Lung microvascular endothelial cell (primary cell): Measurements from ENCODE around the gene ACKR2. TPM values are rescaled to one million over a fixed set of nuclear protein-coding genes. Genes with fewer than 3 reads are reported as not detected.

Experiments
- DNase-seq, 2 donors: peaks; one replicate each; pipeline versions ENCODE4 v3.0.0 to v3.0.0-alpha.2; 2010; ENCODE audit warnings: low read depth in 2 of 2
- total RNA-seq: library from RNA; depleted of rRNA; stranded (reverse); fragments of >200 nt; gene quantifications from 2 replicates; pipeline ENCODE4 v1.2.1, GENCODE V29; 2014

ACKR2 gene
- total RNA-seq, 1 donor from 2014 or later, result 71.4 TPM

DNA sequence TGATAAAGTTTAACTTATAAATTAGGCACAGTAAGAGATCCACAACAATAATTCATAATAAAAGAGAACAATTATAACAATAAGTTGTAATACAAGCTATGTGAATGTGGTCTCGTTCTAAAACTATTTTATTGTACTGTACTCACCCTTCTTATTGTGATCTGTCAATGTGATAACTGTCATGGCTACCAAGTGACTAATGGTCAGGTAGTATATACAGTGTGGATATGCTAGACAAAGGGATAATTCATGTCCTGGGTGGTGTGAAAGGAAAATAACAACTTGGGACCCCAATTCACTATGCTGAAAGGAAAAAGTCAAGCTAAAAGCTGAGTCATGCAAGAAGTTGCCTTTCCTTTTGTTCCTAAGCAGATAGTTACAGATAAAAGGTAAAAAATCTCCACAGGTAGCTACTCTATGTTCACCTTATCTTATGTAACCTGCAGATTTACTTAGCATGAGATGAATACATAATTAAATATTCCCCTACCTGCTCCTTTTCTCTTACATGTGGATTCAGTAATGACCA is 77.1 kb downstream of the ACKR2 start:
- DNase-seq, result no peak

DNA sequence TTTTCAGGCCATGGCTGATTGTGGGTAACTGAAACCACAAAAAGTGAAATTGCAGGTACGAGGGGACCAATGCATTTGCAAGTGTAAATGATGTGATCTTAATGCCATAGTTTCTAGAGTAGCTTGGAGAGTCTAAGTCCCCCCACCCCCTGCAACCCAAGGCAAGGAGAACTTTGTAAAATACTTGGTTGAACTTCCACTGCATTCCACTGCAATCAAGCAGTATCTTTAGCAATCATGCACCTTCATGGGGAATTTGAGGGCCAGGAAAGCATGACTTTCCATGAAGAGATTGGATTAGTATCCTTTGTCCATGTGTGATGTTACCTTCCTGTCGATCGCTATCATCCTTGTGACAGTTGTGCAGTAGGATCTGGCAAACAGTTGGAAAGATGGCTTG is 77.8 kb downstream of the ACKR2 start:
- DNase-seq, result no peak

GRCh38 chr3:42891042-42891441 is 81.8 kb downstream of the ACKR2 start:
- no peak for DNase-seq

- no peak for DNase-seq
Observed at GRCh38 chr3:42892169-42892568, 82.9 kb downstream of the ACKR2 start.

DNA sequence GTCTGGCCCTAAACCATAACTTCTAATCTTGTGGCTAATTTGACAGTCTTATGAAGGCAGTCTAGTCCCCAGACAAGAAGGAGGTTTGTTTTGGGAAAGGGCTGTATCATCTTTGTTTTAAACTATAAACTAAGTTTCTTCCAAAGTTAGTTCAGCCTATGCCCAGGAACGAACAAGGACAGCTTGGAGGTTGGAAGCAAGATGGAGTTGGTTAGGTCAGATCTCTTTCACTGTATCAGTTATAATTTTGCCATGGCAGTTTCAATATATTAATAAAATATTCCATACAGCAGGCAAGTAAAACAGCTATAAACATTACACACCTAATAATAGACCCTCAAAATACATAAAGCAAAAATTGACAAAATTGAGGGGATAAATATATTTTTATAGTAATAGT is 83.6 kb downstream of the ACKR2 start:
- DNase-seq, result no peak

DNA sequence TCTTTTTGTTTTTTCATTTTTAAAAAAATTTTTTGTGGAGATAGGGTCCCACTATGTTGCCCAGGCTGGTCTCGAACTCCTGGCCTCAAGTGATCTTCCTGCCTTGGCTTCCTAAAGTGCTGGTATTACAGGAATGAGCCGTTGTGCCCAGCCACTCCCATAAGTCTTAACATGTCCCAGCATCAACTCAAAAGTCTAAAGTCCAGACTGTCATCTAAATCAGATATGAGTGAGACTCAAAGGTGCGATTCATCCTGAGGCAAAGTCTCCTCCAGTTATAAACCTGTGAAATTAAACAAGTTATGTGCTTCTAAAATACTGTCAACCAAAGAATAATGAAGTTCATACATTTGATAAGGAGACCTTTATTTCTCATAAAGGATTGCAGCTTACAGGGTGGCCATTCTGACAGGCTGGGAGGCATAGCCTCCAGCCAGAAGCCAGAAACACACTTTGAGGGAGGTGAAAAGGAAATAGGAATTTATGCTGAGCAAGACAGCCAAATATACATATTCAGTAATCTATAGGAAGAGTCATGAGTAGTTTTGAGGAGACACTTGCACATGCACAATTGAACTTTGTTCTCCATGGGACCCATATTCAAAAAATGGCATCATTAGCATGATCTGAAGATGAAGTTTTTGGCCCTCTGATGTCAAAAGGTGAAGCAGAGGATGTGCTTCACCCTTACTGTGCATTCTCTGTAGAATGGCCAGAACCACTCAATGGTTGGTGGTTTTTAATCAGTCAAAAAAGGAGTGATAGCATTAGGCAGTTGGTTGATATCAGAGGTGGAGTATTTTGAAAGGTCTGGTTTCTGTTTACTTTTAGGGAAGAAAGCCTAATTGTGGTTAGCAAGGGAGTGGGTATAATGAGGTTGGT is 85.7 kb downstream of the ACKR2 start:
- DNase-seq, result no peak

DNA sequence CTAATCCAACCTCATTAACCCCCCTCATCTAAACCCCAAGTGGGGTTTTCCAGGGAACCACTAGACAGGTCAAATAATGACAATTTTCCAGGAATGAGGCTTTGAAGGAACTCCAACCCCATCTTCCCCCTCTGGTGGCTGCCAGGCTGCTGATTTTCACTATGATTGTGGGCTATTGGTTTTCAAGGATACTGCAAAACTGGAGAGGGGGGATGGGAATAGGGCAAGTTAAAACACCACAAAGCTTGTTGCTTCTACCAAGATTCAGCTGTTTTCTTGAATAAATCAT is 86.3 kb downstream of the ACKR2 start:
- no peak for DNase-seq

- no peak for DNase-seq
Observed at GRCh38 chr3:42898896-42899675, 89.8 kb downstream of the ACKR2 start.

DNA sequence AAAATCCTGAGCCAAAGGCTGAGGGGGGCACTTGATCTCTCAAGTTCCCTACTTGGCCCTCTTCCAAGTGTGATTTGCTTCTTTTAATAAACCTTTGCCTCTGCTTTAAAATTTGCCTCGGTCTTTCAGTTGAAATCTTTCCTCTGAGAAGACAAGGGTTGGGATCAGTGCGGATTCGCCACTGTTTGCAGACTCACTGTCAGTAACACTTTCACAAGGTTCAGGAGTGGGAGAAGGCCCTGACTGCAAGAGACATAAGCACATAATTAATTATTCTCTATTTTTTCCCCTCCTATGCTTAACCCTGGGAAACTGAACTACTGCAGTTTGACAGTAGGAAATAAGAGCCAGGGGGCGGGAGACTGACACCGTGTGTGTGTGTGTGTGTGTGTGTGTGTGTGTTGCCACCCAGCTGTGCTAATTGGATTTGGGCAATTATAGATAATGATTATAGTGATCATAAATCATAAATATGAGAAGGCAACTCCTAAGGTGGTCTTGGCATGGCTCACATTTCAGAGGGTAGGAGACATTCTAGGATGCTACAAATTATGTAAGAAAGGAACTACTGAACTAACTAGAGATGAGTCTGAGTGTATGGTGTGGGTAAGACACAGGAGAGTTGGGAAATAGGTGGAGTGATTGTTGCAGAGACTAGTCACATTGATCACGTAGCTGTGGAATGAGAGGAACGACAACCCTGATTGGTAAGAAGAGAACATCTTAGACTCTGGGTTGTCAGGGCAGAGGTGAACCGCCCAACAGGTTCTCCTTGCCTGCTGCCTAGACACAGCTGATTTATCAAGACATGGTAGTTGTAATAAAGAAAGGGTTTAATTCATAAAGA is 91.2 kb downstream of the ACKR2 start:
- no peak for DNase-seq

- no peak for DNase-seq
Observed at GRCh38 chr3:42901073-42901415, 91.8 kb downstream of the ACKR2 start.

GRCh38 chr3:42902257-42902656 is 93.0 kb downstream of the ACKR2 start:
- no peak for DNase-seq

- DNase-seq, result no peak
Observed at GRCh38 chr3:42904076-42904475, 94.8 kb downstream of the ACKR2 start.

- DNase-seq, result no peak
Observed at GRCh38 chr3:42905740-42906069, 96.5 kb downstream of the ACKR2 start.

GRCh38 chr3:42906070-42906847 is 97.0 kb downstream of the ACKR2 start, which contains the start of gene ZNF662:
Gene ZNF662 (plus strand): TSS chr3:42906142. CDS start chr3:42908115, 1,973 bp downstream.
- peak; percentile 20 to 28 for DNase-seq

DNA sequence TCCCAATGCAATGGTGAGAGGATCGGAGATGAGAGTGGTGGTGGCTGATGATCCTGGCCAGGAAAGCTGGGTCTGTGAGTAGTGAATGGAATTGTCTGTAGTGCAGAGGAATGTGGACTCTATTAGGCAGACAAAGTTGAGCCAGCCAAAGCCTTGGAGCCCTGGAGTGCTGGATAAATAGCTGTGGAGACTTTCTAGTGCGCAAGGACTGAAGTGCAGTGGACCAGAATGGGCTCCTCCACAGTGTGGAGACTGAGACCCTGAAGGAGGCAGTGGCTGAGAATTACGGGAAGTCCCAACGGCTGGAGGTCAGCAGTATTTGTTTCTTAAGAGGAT is 97.6 kb downstream of the ACKR2 start:
- DNase-seq, result peak in 1 of 2 donors; percentile 1

- DNase-seq, result no peak
Observed at GRCh38 chr3:42908675-42909074, 99.4 kb downstream of the ACKR2 start.

DNA sequence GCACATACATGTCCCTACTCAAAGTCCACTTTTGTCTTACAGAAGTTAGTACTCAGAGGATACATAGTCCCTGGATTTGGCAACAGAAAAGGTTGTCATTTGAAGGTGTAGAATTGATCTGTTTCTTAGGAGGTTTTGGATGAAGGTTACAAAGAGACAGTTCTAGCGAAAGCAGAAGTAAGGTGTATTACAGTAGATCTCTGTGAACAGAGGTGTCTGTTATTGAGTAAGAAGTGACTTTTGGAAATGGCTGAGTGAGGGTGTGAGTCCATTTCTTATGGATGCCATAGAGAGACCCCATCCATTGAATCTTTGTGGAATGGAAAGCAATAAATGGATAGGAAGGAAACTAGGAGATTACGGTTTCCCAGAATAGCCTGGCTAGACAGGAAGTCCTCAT is 102.3 kb downstream of the ACKR2 start:
- no peak for DNase-seq

GRCh38 chr3:42914771-42915515 is 105.7 kb downstream of the ACKR2 start:
- no peak for DNase-seq
